GM21360 (cell line): ENCODE results near the gene IGFBP2.
"Not testable (repeated sequence)": the region's sequence is repeated elsewhere in the genome, so short reads cannot be mapped to it uniquely, and the experiment has no call there.

Experiments used
- ATAC-seq: cut with Tn5 transposase; IDR thresholded peaks from one replicate; pipeline ENCODE4 v1.9.1; 2021; ENCODE audit warnings: mild to moderate bottlenecking, moderate library complexity; ENCODE audit not compliant: unreplicated experiment

Gene IGFBP2, protein sequence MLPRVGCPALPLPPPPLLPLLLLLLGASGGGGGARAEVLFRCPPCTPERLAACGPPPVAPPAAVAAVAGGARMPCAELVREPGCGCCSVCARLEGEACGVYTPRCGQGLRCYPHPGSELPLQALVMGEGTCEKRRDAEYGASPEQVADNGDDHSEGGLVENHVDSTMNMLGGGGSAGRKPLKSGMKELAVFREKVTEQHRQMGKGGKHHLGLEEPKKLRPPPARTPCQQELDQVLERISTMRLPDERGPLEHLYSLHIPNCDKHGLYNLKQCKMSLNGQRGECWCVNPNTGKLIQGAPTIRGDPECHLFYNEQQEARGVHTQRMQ

DNA sequence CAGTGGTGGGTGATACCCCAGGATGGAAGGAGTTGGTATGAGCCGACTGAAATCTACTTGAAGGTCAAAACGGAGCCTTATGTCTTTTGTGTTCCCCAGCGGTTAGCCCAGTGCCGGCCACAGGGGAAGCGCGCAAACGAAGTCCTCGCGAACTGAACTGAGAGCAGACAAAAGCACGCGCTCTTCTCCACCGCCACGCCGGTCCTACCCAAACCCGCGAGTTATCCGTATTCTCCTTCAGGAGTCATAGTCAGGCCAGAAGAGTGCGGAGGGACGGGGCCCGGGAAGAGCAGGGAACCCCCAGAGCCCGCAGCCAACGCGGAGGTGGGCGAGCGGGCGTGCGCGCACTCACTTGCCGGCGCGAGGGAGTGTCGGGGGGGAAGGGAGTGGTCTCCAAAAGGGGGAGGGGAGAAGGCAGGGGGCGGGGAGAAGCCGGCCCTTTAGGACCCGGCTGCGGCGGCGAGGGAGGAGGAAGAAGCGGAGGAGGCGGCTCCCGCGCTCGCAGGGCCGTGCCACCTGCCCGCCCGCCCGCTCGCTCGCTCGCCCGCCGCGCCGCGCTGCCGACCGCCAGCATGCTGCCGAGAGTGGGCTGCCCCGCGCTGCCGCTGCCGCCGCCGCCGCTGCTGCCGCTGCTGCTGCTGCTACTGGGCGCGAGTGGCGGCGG is at the start of gene IGFBP2:
TSS of gene IGFBP2 (plus strand) at position 469 of the 664 bp plus-strand sequence. CDS start at position 573, 104 bp downstream.
- ATAC-seq, result peak; percentile 45

DNA sequence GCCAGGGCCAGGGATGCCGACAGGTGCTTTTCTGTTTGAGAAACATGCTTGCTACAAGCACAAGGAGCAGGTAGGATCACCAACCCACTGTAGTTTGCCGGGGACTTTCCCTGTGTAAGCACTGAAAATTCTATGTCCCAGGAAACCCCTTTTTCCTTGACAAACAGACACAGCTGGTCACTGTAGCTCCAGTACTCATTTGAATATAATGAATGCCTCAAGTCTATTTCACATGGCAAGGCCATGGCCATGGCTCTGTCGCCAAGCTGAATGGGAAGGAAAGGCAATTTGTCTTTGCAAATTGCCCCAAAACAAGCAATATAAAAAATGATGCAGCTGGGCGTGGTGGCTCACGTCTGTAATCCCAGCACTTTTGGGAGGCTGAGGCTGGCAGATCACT is 49.6 kb upstream of the IGFBP2 start:
- no peak for ATAC-seq

GRCh38 chr2:216584112-216584511 is 49.1 kb upstream of the IGFBP2 start:
- ATAC-seq, result no peak

DNA sequence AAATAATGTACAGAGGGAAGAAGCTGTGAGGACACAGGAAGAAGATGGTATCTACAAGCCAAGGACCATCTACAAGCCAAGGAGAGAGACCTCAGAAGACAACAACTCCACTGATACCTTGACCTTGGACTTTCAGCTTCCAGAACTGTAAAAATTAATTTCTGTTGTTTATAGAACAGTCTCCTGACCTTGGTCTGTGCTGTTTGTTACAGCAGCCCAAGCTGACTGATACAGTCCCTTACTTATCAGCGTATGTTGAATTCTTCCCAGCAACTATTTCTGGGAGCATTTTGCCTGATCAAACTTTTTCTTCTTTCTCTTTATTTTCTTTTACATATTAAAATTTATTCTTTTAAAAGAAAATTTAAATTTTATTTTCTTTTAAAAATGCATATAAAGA is 47.8 kb upstream of the IGFBP2 start:
- ATAC-seq, result no peak

GRCh38 chr2:216588861-216589710 is 44.1 kb upstream of the IGFBP2 start:
- ATAC-seq, result no peak

- no peak for ATAC-seq
Observed at GRCh38 chr2:216589791-216590190, 43.4 kb upstream of the IGFBP2 start.

GRCh38 chr2:216590780-216591179 is 42.4 kb upstream of the IGFBP2 start:
- ATAC-seq, result no peak

DNA sequence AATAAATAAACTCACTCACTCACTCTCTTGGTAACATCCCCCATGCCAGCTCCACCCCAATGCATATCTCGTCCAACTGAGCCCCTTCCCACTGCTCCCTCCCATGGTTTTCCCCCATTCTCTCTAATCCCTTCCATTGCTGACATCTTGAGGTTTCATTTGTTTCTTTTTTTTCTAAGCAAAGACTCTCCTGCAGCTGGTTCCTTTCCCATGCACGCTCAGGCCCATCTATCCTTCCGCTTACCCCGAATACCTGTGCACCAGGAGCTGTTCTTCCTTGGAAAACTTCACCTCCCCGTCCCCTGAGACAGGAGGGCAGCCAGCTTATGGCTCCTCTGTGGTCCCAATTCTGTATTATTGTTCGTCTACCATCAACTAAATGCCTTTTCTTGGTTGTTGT is 41.7 kb upstream of the IGFBP2 start:
- ATAC-seq, result no peak

GRCh38 chr2:216594081-216594480 is 39.1 kb upstream of the IGFBP2 start:
- ATAC-seq, result no peak

- no peak for ATAC-seq
Observed at GRCh38 chr2:216596236-216596979, 36.8 kb upstream of the IGFBP2 start.

DNA sequence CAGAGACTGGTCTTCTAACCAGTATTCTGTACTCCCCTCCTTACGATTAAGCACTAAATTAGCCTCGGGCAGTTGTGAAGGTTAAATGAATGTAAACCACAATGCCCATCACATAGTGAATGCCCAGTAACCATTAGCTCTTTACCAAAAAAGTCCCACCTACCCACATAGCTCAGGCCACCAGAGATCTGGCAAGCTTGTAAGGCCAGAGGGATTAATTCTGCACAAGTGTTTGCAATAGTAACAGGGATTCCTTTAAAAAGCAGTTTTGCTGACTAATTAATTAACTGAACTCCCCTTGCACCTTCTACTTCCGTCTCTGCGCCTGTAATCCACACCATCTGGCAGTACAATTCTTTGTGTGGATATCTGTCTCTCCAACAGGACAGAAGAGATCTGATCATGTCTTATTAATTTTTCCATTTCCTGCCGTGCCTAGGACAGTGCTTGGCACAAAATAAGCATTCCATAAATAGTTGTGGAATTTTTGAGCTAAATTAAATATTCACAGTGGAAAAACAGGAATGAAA is 36.2 kb upstream of the IGFBP2 start:
- no peak for ATAC-seq

- ATAC-seq, result not testable (repeated sequence)
Observed at GRCh38 chr2:216597825-216598224, 35.4 kb upstream of the IGFBP2 start.

DNA sequence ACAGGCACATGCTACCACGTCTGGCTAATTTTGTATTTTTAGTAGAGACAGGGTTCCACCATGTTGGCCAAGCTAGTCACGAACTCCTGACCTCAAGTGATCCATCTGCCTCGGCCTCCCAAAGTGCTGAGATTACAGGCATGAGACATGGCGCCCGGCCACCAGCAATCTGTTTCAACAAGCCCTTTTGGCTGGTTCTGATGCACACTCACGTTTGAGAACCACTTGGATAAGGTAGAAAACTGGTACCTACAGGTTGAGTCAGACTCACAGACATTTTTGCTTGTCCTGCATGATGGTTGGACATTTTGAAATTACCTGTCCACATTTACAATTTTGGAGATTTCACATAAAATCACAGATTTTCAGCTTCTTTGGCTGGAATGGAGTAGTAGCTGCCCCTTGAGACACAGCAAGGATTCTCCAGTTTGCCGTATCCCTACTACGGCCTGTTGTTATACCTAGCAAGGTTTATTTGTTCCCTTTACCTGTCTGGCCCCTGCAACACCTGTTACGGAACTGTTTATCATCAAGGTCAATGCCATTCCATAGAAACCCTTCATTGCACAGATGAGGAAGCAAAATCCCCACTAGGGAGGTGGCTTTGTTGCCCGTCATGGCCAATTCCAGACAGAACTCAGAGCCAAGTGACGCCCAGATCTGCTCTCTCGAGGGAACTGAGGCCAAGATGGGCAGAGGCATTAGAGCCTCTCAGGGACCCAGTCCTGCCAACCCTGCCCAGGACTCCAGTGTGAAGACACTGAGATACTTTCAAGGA is 31.4 kb upstream of the IGFBP2 start:
- no peak for ATAC-seq

- ATAC-seq, result no peak
Observed at GRCh38 chr2:216603010-216603883, 30.0 kb upstream of the IGFBP2 start.

GRCh38 chr2:216603884-216604245 is 29.4 kb upstream of the IGFBP2 start:
- no peak for ATAC-seq

- ATAC-seq, result no peak
Observed at GRCh38 chr2:216604458-216604857, 28.8 kb upstream of the IGFBP2 start.

DNA sequence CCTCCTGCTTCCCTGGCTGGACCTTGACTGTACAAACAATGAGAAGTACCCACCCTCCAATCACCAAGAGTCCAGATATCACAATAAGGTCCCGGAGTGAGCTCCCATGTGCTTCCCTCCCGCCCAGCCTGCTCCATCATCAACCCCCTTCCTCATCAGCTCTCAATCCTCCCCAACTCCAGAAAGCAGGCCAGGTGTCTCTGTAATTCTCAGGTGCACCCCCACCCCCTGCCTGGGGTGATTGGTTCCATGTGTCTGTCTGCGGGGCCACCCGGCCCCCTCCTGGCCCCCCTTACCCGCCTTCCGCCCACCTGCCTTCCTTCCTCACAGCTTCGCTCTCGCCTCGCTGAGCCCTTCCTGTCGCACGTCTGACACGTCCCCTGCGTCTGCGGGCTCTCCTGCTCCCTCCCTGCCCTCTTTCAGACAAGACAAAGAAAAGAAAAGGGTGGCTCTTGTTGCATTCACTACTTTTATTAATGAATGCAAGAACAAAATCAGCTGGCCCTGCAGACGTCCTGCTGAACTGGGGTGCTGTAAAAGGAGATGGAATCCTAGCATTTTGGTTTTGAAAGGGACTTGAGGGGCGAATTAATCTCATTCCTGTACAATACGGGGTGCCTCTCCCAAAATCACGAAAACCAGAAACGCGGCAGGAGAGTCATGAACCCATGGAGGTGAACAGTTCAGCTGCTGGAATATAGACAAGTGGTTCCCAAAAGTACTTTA is 26.5 kb upstream of the IGFBP2 start:
- peak; percentile 93 for ATAC-seq

GRCh38 chr2:216607277-216607560 is 26.0 kb upstream of the IGFBP2 start:
- ATAC-seq, result no peak

DNA sequence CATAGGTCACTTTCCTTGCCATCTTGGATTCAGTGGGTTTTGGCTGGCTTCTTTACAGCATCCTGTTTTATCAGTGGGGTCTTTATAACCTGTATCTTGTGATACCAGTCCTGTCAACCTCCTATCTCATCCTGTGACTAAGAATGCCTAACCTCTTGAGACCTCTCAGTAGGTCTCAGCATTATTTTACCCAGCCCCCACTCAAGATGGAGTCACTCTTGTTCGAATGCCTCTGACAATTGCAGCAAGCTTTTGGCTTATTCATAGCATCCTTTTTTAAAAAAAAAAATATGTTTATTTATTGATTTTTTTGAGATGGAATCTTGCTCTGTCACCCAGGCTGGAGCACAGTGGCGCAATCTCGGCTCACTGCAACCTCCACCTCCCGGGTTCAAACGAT is 24.7 kb upstream of the IGFBP2 start:
- no peak for ATAC-seq
